Naive thymus-derived CD4-positive, alpha-beta T cell (primary cell): Measurements from ENCODE around the gene HRG. TPM values are rescaled to one million over a fixed set of nuclear protein-coding genes. Genes with fewer than 3 reads are reported as not detected.

ENCODE experiments used
- ATAC-seq: fragments of 150-1000 bp; cut with Tn5 transposase; 2 replicates; pipeline ENCODE4 v1.10.0; 2021; ENCODE audit warnings: mild to moderate bottlenecking, moderate library complexity
- CTCF ChIA-PET: fragments of 350-600 bp; sonication (Branson Sonifier 250); formaldehyde crosslinking; loops from one replicate; lab custom pipeline; 2021; ENCODE audit warnings: antibody characterized with exemption; lab: Charles Lee
- POLR2A ChIA-PET: fragments of 350-600 bp; sonication (Branson Sonifier 250); formaldehyde crosslinking; loops from one replicate; lab custom pipeline; 2021; ENCODE audit warnings: antibody characterized with exemption, inconsistent platforms; lab: Charles Lee
- DNase-seq, 9 donors: peaks; one replicate each; pipeline versions ENCODE4 v3.0.0 to v3.0.0-alpha.2; 2020 to 2022; ENCODE audit warnings: mixed read lengths in 1 of 9
- H3K27ac ChIP-seq: one replicate; pipeline ENCODE4 v1.7.0; 2013; ENCODE audit warnings: mild to moderate bottlenecking, low read depth, low read length, moderate library complexity
- H3K27me3 ChIP-seq, 2 donors: one replicate each; pipeline ENCODE4 v1.7.0; 2013; ENCODE audit warnings: low read length in 2 of 2, mild to moderate bottlenecking in 2 of 2, moderate library complexity in 2 of 2; ENCODE audit not compliant: control insufficient read depth in 2 of 2, insufficient read depth in 2 of 2
- H3K36me3 ChIP-seq, 3 experiments: 1 replicate in 2 of 3; 2 replicates in 1 of 3; pipeline ENCODE4 v1.7.0; 2013; ENCODE audit warnings: low read length in 3 of 3, mild to moderate bottlenecking in 3 of 3, moderate library complexity in 1 of 3; ENCODE audit not compliant: insufficient read depth in 3 of 3, control insufficient read depth in 2 of 3
- H3K4me1 ChIP-seq, 2 donors: one replicate each; pipeline ENCODE4 v1.7.0; 2013; ENCODE audit warnings: low read length in 2 of 2, mild to moderate bottlenecking in 2 of 2, moderate library complexity in 1 of 2; ENCODE audit not compliant: control insufficient read depth in 2 of 2, insufficient read depth in 2 of 2
- H3K4me3 ChIP-seq: 2 replicates; pipeline ENCODE4 v1.7.0; 2013; ENCODE audit warnings: mild to moderate bottlenecking, low read length
- H3K9me3 ChIP-seq, 3 experiments: 1 replicate in 2 of 3; 2 replicates in 1 of 3; pipeline ENCODE4 v1.7.0; 2013; ENCODE audit warnings: low read length in 3 of 3; ENCODE audit not compliant: control insufficient read depth in 2 of 3
- H3K27ac Mint-ChIP-seq, 9 donors: one replicate each; pipeline ENCODE4 v1.8.0; 2020 to 2022; ENCODE audit warnings: mixed read lengths in 9 of 9, mild to moderate bottlenecking in 8 of 9, moderate library complexity in 5 of 9, inconsistent platforms in 2 of 9
- H3K27me3 Mint-ChIP-seq, 5 donors: one replicate each; pipeline ENCODE4 v1.8.0; 2021 to 2022; ENCODE audit warnings: mixed read lengths in 5 of 5, mild to moderate bottlenecking in 1 of 5
- H3K36me3 Mint-ChIP-seq, 5 donors: one replicate each; pipeline ENCODE4 v1.8.0; 2020 to 2022; ENCODE audit warnings: mixed read lengths in 5 of 5, mild to moderate bottlenecking in 3 of 5, inconsistent platforms in 1 of 5
- H3K4me1 Mint-ChIP-seq, 7 donors: one replicate each; pipeline ENCODE4 v1.8.0; 2020 to 2022; ENCODE audit warnings: mixed read lengths in 7 of 7, mild to moderate bottlenecking in 3 of 7, inconsistent platforms in 1 of 7
- H3K4me3 Mint-ChIP-seq, 10 donors: one replicate each; pipeline ENCODE4 v1.8.0; 2020 to 2022; ENCODE audit warnings: mild to moderate bottlenecking in 10 of 10, mixed read lengths in 10 of 10, moderate library complexity in 6 of 10, inconsistent platforms in 2 of 10
- H3K9me3 Mint-ChIP-seq, 11 donors: one replicate each; pipeline ENCODE4 v1.8.0; 2020 to 2022; ENCODE audit warnings: mixed read lengths in 11 of 11, mild to moderate bottlenecking in 4 of 11, inconsistent platforms in 1 of 11, moderate library complexity in 1 of 11
- intact Hi-C, 2 donors: fragments of 100-400 bp; cut with micrococcal nuclease; formaldehyde crosslinking; loops; one replicate each; pipeline ENCODE4 v1.15.1; 2023
- polyA plus RNA-seq, 2 donors: library from polyadenylated mRNA; unstranded; fragments of 300-500 nt; fragmentation: Illumina TruSeq; gene quantifications; one replicate each; pipeline ENCODE4 v1.2.3, GENCODE V29; 2021
- total RNA-seq, 6 experiments: library from RNA in 5 of 6; stranded (reverse) in 5 of 6; gene quantifications; 1 replicate in 5 of 6; 2 replicates in 1 of 6; pipeline ENCODE4 v1.2.3 and lab custom pipeline; 2021 to 2026

The HRG gene
- total and polyA plus RNA-seq, 7 experiments from 2014 or later: not detected

- CTCF ChIA-PET: no interaction called here
- peaks cover 4 to 5% of the 10 kb centered on the region in 2 donors for H3K4me1 ChIP-seq
- POLR2A ChIA-PET: interaction anchor here (0.6 kb wide), 1 partner anchor 10 kb away, joined by 5 read pairs; no protein-coding TSS in a partner anchor
- H3K9me3 ChIP-seq: no peaks in the 10 kb centered on the region
- H3K27ac Mint-ChIP-seq: no peak overlapping the region
- H3K4me3 Mint-ChIP-seq: no peak overlapping the region
- peaks cover 14 to 42% (median 15%) of the 10 kb centered on the region in 5 donors for H3K27me3 Mint-ChIP-seq
- no peaks in the 10 kb centered on the region for H3K36me3 Mint-ChIP-seq
- ATAC-seq: no peak
- H3K4me1 Mint-ChIP-seq: peaks cover 5 to 17% (median 12%) of the 10 kb centered on the region in 7 donors
- H3K4me3 ChIP-seq: no peak overlapping the region
- H3K27ac ChIP-seq: no peak overlapping the region
- H3K36me3 ChIP-seq: no peaks in the 10 kb centered on the region
- no peaks in the 10 kb centered on the region for H3K27me3 ChIP-seq
- DNase-seq: no peak
- intact Hi-C loops: no loop called here
- H3K9me3 Mint-ChIP-seq: no peaks in the 10 kb centered on the region
Measured at GRCh38 chr3:186620213-186621092, 45.4 kb upstream of the HRG start.

GRCh38 chr3:186621894-186622650 lies 43.7 kb upstream of the HRG start:
- intact Hi-C loops: no loop called here
- Mint-ChIP-seq H3K27me3 (peaks cover 12 to 39% (median 15%) of the 10 kb centered on the region in 5 donors), H3K36me3 (no peaks in the 10 kb centered on the region), H3K4me1 (peaks cover 3 to 7% (median 6%) of the 10 kb centered on the region in 7 donors), H3K9me3 (no peaks in the 10 kb centered on the region), H3K27ac (no peak overlapping the region), H3K4me3 (no peak overlapping the region)
- ChIA-PET POLR2A (no interaction called here), CTCF (interaction anchor here (0.7 to 1.0 kb wide), 2 partner anchors 9 to 501 kb away, joined by 3 to 4 read pairs; partner anchors contain the start of gene AHSG)
- no peak overlapping the region for H3K4me3 ChIP-seq
- ATAC-seq: no peak
- no peaks in the 10 kb centered on the region for H3K36me3 ChIP-seq
- H3K4me1 ChIP-seq: peaks cover 4 to 5% of the 10 kb centered on the region in 2 donors
- DNase-seq: no peak
- no peaks in the 10 kb centered on the region for H3K27me3 ChIP-seq
- H3K9me3 ChIP-seq: no peaks in the 10 kb centered on the region
- H3K27ac ChIP-seq: no peak overlapping the region

GRCh38 chr3:186622651-186623310 lies 43.0 kb upstream of the HRG start:
- H3K4me3 Mint-ChIP-seq: no peak overlapping the region
- POLR2A ChIA-PET: no interaction called here
- peaks cover 10 to 35% (median 14%) of the 10 kb centered on the region in 5 donors for H3K27me3 Mint-ChIP-seq
- Histone ChIP-seq H3K36me3 (no peaks in the 10 kb centered on the region), H3K4me1 (no peaks in the 10 kb centered on the region), H3K4me3 (no peak overlapping the region), H3K27me3 (no peaks in the 10 kb centered on the region), H3K9me3 (no peaks in the 10 kb centered on the region), H3K27ac (no peak overlapping the region)
- intact Hi-C loops: no loop called here
- no peaks in the 10 kb centered on the region for H3K9me3 Mint-ChIP-seq
- H3K4me1 Mint-ChIP-seq: peaks cover 0 to under 1% (median 0%) of the 10 kb centered on the region in 7 donors
- H3K36me3 Mint-ChIP-seq: no peaks in the 10 kb centered on the region
- ATAC-seq (no peak), DNase-seq (no peak)
- no peak overlapping the region for H3K27ac Mint-ChIP-seq
- CTCF ChIA-PET: no interaction called here

GRCh38 chr3:186624598-186624997 lies 41.2 kb upstream of the HRG start:
- Histone ChIP-seq H3K36me3 (no peaks in the 10 kb centered on the region), H3K27me3 (no peaks in the 10 kb centered on the region), H3K4me1 (no peaks in the 10 kb centered on the region), H3K27ac (no peak overlapping the region), H3K4me3 (no peak overlapping the region), H3K9me3 (no peaks in the 10 kb centered on the region)
- H3K27ac Mint-ChIP-seq: no peak overlapping the region
- no peak overlapping the region for H3K4me3 Mint-ChIP-seq
- intact Hi-C loops: no loop called here
- ATAC-seq (no peak), DNase-seq (no peak)
- POLR2A ChIA-PET: no interaction called here
- no peaks in the 10 kb centered on the region for H3K9me3 Mint-ChIP-seq
- CTCF ChIA-PET: interaction anchor here (1.2 to 2.2 kb wide), 2 partner anchors 8 to 14 kb away, joined by 3 to 7 read pairs; no protein-coding TSS in a partner anchor
- no peaks in the 10 kb centered on the region for H3K4me1 Mint-ChIP-seq
- no peaks in the 10 kb centered on the region for H3K36me3 Mint-ChIP-seq
- H3K27me3 Mint-ChIP-seq: peaks cover 0 to 32% (median 4%) of the 10 kb centered on the region in 5 donors

GRCh38 chr3:186625600-186626042 lies 40.2 kb upstream of the HRG start:
- no peak overlapping the region for H3K27ac Mint-ChIP-seq
- Histone ChIP-seq H3K4me3 (no peak overlapping the region), H3K27me3 (no peaks in the 10 kb centered on the region), H3K36me3 (no peaks in the 10 kb centered on the region), H3K9me3 (no peaks in the 10 kb centered on the region), H3K27ac (no peak overlapping the region), H3K4me1 (no peaks in the 10 kb centered on the region)
- no peaks in the 10 kb centered on the region for H3K9me3 Mint-ChIP-seq
- no peaks in the 10 kb centered on the region for H3K36me3 Mint-ChIP-seq
- DNase-seq (no peak), ATAC-seq (no peak)
- H3K4me1 Mint-ChIP-seq: peaks cover 0 to under 1% (median 0%) of the 10 kb centered on the region in 7 donors
- no peak overlapping the region for H3K4me3 Mint-ChIP-seq
- H3K27me3 Mint-ChIP-seq: peaks cover 0 to 33% (median 8%) of the 10 kb centered on the region in 5 donors
- intact Hi-C loops: no loop called here
- ChIA-PET POLR2A (no interaction called here), CTCF (interaction anchor here (1.2 to 2.2 kb wide), 2 partner anchors 9 to 15 kb away, joined by 3 to 7 read pairs; no protein-coding TSS in a partner anchor)

- H3K36me3 ChIP-seq: no peaks in the 10 kb centered on the region
- no peak overlapping the region for H3K4me3 ChIP-seq
- CTCF ChIA-PET: interaction anchor here (1.0 to 2.2 kb wide), 2 partner anchors 10 to 15 kb away, joined by 3 to 7 read pairs; no protein-coding TSS in a partner anchor
- POLR2A ChIA-PET: no interaction called here
- intact Hi-C loops: no loop called here
- ATAC-seq (no peak), DNase-seq (no peak)
- Mint-ChIP-seq H3K36me3 (no peaks in the 10 kb centered on the region), H3K9me3 (no peaks in the 10 kb centered on the region), H3K4me3 (no peak overlapping the region), H3K4me1 (peaks cover 0 to 2% (median 0%) of the 10 kb centered on the region in 7 donors), H3K27me3 (peaks cover 0 to 33% (median 14%) of the 10 kb centered on the region in 5 donors), H3K27ac (no peak overlapping the region)
- no peaks in the 10 kb centered on the region for H3K9me3 ChIP-seq
- no peaks in the 10 kb centered on the region for H3K4me1 ChIP-seq
- H3K27ac ChIP-seq: no peak overlapping the region
- H3K27me3 ChIP-seq: no peaks in the 10 kb centered on the region
Measured at GRCh38 chr3:186626254-186626847, 39.5 kb upstream of the HRG start.
